Activated T-helper 2 cell treated with anti-CD3 and anti-CD28 coated beads, Interferon-gamma antibody, Interleukin-2, Interleukin-4, amounts not matched to agents 10 μg/mL and 5 μg/mL and 100 μg/mL, durations not matched to agents 14 hours and 24 hours and 36 hours (primary cell): ENCODE measurements around the gene LCOR. TPM values are rescaled to one million over a fixed set of nuclear protein-coding genes. Genes with fewer than 3 reads are reported as not detected.
"Not testable (repeated sequence)": the region's sequence is repeated elsewhere in the genome, so short reads cannot be mapped to it uniquely, and the experiment has no call there.

Experiments
- DNase-seq: peaks from one replicate; pipeline ENCODE4 v3.0.0; 2021; ENCODE audit warnings: low spot score
- H3K27ac Mint-ChIP-seq: one replicate; pipeline ENCODE4 v1.8.0; 2021; ENCODE audit warnings: mixed read lengths
- H3K27me3 Mint-ChIP-seq: one replicate; pipeline ENCODE4 v1.8.0; 2021; ENCODE audit warnings: low read depth, mixed read lengths
- H3K36me3 Mint-ChIP-seq: one replicate; pipeline ENCODE4 v1.8.0; 2021; ENCODE audit warnings: low read depth, mixed read lengths
- H3K4me1 Mint-ChIP-seq: one replicate; pipeline ENCODE4 v1.8.0; 2021; ENCODE audit warnings: low read depth, mixed read lengths
- H3K4me3 Mint-ChIP-seq: one replicate; pipeline ENCODE4 v1.8.0; 2021; ENCODE audit warnings: low read depth, mild to moderate bottlenecking, moderate library complexity, mixed read lengths
- H3K9me3 Mint-ChIP-seq: one replicate; pipeline ENCODE4 v1.8.0; 2021; ENCODE audit warnings: mixed read lengths
- intact Hi-C: fragments of 100-400 bp; cut with micrococcal nuclease; formaldehyde crosslinking; loops from one replicate; pipeline ENCODE4 v1.15.1; 2023
- total RNA-seq: library from RNA; stranded (reverse); gene quantifications from 2 replicates; pipeline ENCODE4 v1.2.3, GENCODE V29; 2022

LCOR gene
- total RNA-seq, 1 donor from 2014 or later, result 27.3 TPM

DNA sequence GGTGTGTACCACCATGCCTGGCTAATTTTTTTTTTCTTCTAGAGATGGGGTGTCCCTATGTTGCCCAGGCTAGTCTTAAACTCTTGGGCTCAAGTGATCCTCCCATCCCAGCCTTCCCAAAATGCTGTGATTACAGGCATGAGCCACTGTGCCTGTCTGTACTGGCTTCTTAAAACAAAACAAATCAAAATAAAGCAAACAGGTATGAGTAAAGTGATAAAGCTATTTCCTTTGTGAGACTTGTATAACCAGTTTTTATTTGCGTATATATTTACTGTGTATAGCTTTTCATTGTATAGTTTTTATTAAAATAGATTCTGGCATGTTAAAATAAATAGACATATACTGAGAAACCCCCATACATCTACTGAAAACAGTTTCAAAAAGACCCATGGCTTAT is 14.3 kb downstream of the LCOR start:
- peaks cover 13% of the 10 kb centered on the region for H3K4me1 Mint-ChIP-seq
- intact Hi-C loops, result no loop called here
- H3K27ac Mint-ChIP-seq, result no peak overlapping the region
- DNase-seq, result no peak
- H3K4me3 Mint-ChIP-seq, result no peak overlapping the region
- peaks cover 13% of the 10 kb centered on the region for H3K36me3 Mint-ChIP-seq
- H3K9me3 Mint-ChIP-seq, result no peaks in the 10 kb centered on the region
- no peaks in the 10 kb centered on the region for H3K27me3 Mint-ChIP-seq

DNA sequence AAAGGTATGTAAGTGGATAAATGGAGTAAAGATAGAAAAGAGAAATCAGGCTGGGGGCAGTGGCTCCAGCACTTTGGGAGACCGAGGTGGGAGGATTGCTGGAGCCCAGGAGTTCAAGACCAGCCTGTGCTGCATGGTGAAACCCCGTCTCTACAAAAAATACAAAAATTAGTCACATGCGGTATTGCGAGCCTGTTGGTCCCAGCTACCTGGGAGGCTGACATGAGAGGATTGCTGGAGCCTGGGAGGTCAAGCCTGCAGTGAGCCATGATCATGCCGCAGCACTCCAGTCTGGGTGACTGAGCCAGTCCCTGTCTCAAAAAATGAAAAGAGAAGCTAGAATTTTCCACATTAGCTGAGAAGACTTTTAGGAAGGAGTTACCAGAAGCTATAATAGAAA is 14.8 kb downstream of the LCOR start:
- intact Hi-C loops, result no loop called here
- H3K4me3 Mint-ChIP-seq, result no peak overlapping the region
- H3K27ac Mint-ChIP-seq, result no peak overlapping the region
- H3K9me3 Mint-ChIP-seq, result no peaks in the 10 kb centered on the region
- H3K27me3 Mint-ChIP-seq, result no peaks in the 10 kb centered on the region
- peaks cover 13% of the 10 kb centered on the region for H3K4me1 Mint-ChIP-seq
- H3K36me3 Mint-ChIP-seq, result peaks cover 15% of the 10 kb centered on the region
- DNase-seq, result no peak

DNA sequence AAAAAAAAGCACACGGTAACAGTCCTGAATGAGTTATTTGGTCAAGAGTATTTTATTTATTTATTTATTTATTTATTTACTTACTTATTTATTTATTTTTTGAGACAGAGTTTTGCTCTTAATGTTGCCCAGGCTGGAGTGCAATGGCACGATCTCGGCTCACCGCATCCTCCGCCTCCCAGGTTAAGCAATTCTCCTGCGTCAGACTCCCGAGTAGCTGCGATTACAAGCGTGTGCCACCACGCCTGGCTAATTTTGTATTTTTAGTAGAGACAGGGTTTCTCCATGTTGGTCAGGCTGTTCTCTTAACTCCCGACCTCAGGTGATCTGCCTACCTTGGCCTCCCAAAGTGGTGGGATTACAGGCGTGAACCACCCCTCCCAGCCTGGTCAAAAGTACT is 15.3 kb downstream of the LCOR start:
- H3K27ac Mint-ChIP-seq, DNase-seq, H3K4me3 Mint-ChIP-seq, H3K27me3 Mint-ChIP-seq, intact Hi-C loops, H3K9me3 Mint-ChIP-seq: not testable (repeated sequence)
- peaks cover 15% of the 10 kb centered on the region for H3K36me3 Mint-ChIP-seq
- peaks cover 13% of the 10 kb centered on the region for H3K4me1 Mint-ChIP-seq

- no peak for DNase-seq
- H3K36me3 Mint-ChIP-seq, result peaks cover 18% of the 10 kb centered on the region
- intact Hi-C loops, result no loop called here
- H3K4me1 Mint-ChIP-seq, result no peaks in the 10 kb centered on the region
- H3K27me3 Mint-ChIP-seq, result no peaks in the 10 kb centered on the region
- H3K27ac Mint-ChIP-seq, result no peak overlapping the region
- no peaks in the 10 kb centered on the region for H3K9me3 Mint-ChIP-seq
- no peak overlapping the region for H3K4me3 Mint-ChIP-seq
Measured at GRCh38 chr10:96850113-96850512, 18.0 kb downstream of the LCOR start.

- H3K4me1 Mint-ChIP-seq, result no peaks in the 10 kb centered on the region
- no peaks in the 10 kb centered on the region for H3K27me3 Mint-ChIP-seq
- no peak overlapping the region for H3K27ac Mint-ChIP-seq
- no peak overlapping the region for H3K4me3 Mint-ChIP-seq
- peaks cover 18% of the 10 kb centered on the region for H3K36me3 Mint-ChIP-seq
- intact Hi-C loops, result no loop called here
- no peak for DNase-seq
- H3K9me3 Mint-ChIP-seq, result no peaks in the 10 kb centered on the region
Measured at GRCh38 chr10:96850825-96851224, 18.7 kb downstream of the LCOR start.

GRCh38 chr10:96851281-96851680 is 19.2 kb downstream of the LCOR start:
- Mint-ChIP-seq H3K36me3 (peaks cover 18% of the 10 kb centered on the region), H3K27me3 (no peaks in the 10 kb centered on the region), H3K4me3 (no peak overlapping the region), H3K27ac (no peak overlapping the region), H3K9me3 (no peaks in the 10 kb centered on the region), H3K4me1 (no peaks in the 10 kb centered on the region)
- no peak for DNase-seq
- intact Hi-C loops, result no loop called here

DNA sequence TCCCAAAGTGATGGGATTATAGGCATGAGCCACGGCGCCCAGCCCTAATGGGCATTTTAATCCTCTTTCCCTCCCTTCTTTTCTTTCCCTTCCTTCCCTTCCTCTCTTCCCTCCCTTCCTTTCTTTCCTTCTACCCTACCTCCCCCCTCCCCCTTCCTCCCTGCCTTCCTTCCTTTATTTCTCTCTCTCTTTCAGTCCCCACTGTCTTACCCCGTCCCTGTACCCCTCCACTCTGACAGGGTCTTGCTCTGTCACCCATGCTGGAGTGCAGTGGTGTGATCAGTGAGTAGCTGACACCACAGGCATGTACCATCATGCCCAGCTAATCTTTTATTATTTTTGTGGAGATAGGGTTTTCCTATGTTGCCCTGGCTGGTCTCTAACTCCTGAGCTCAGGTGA is 24.2 kb downstream of the LCOR start:
- H3K36me3 Mint-ChIP-seq, result peaks cover 17% of the 10 kb centered on the region
- peaks cover 22% of the 10 kb centered on the region for H3K4me1 Mint-ChIP-seq
- DNase-seq, result no peak
- no peaks in the 10 kb centered on the region for H3K9me3 Mint-ChIP-seq
- H3K27me3 Mint-ChIP-seq, result no peaks in the 10 kb centered on the region
- intact Hi-C loops, result no loop called here
- H3K27ac Mint-ChIP-seq, result no peak overlapping the region
- no peak overlapping the region for H3K4me3 Mint-ChIP-seq

DNA sequence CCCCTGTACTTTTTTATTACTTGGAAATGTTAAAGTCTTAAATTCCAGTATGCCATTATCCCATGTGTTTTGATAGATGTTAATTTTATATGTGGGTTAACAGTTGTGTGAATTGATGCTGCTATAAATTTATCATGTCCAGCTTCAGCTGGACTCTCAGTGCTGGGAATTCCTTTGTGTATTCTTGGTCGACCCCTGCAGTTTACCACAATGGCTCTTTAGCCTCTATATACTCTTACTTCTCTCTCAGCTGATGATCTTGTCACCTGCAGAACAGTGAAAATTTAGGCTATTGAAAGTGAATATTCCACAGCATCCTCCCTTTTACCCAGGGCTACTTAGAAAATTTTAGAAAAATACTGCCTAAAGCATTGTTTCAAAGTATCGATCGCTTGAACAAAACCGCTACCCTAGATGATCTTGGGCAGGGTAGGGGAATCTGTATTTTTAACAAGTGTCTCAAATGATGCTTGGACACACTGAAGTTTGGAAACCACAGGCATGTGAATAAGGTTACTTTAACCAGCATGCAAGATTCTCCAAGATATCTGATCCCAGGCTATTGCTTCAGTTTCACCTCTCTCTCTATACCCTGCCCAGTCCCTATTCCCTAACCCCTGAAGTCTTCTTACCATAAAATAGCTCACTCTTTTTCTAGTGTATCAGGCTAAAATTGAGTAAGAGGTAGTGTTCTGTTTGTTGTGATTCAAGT is 25.4 kb downstream of the LCOR start:
- Mint-ChIP-seq H3K4me3 (no peak overlapping the region), H3K27me3 (no peaks in the 10 kb centered on the region), H3K36me3 (peaks cover 19% of the 10 kb centered on the region), H3K27ac (peak overlapping the region; percentile 38), H3K9me3 (no peaks in the 10 kb centered on the region), H3K4me1 (peaks cover 22% of the 10 kb centered on the region)
- DNase-seq, result no peak
- intact Hi-C loops, result no loop called here

GRCh38 chr10:96858038-96858705 is 26.1 kb downstream of the LCOR start:
- no peaks in the 10 kb centered on the region for H3K9me3 Mint-ChIP-seq
- DNase-seq, result no peak
- H3K27me3 Mint-ChIP-seq, result no peaks in the 10 kb centered on the region
- H3K27ac Mint-ChIP-seq, result peak overlapping the region; percentile 38
- intact Hi-C loops, result no loop called here
- H3K36me3 Mint-ChIP-seq, result peaks cover 19% of the 10 kb centered on the region
- no peak overlapping the region for H3K4me3 Mint-ChIP-seq
- peaks cover 22% of the 10 kb centered on the region for H3K4me1 Mint-ChIP-seq

- intact Hi-C loops, result no loop called here
- Mint-ChIP-seq H3K27me3 (no peaks in the 10 kb centered on the region), H3K9me3 (no peaks in the 10 kb centered on the region), H3K27ac (no peak overlapping the region), H3K4me1 (peaks cover 26% of the 10 kb centered on the region), H3K4me3 (no peak overlapping the region), H3K36me3 (peaks cover 24% of the 10 kb centered on the region)
- DNase-seq, result no peak
Measured at GRCh38 chr10:96858706-96859050, 26.6 kb downstream of the LCOR start.

DNA sequence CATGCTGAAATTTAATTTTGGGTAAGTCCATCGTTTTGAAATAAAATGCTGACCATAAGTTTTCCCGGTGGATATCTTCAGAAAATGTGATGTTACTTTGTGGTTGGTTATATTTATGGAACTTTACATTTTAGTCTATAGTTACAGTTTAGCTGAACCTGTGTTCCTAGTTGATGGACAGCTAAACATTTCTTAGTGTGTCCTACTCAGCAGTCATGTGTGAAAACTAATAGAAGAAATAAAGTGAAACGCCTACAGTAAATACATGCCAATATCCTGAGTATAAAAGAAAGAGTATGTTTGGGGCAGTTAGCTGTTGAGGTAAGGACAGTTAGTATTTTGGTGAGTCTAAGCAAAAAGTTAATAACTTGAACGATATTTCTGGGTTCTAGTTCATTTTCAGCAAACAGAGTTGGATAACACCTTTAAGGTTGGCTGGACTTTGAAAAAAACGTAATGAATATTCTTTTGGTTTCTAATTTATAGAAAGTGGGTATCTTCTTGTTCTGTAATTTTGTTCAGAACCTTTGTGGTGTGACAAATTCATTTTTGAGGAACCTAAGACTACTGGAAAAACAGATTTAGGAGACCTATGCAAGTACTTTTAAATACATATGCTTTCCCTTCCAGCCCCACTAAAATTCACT is 28.7 kb downstream of the LCOR start:
- Mint-ChIP-seq H3K27me3 (no peaks in the 10 kb centered on the region), H3K4me1 (peaks cover 39% of the 10 kb centered on the region), H3K9me3 (no peaks in the 10 kb centered on the region), H3K27ac (no peak overlapping the region), H3K36me3 (peaks cover 25% of the 10 kb centered on the region), H3K4me3 (no peak overlapping the region)
- intact Hi-C loops, result no loop called here
- no peak for DNase-seq

DNA sequence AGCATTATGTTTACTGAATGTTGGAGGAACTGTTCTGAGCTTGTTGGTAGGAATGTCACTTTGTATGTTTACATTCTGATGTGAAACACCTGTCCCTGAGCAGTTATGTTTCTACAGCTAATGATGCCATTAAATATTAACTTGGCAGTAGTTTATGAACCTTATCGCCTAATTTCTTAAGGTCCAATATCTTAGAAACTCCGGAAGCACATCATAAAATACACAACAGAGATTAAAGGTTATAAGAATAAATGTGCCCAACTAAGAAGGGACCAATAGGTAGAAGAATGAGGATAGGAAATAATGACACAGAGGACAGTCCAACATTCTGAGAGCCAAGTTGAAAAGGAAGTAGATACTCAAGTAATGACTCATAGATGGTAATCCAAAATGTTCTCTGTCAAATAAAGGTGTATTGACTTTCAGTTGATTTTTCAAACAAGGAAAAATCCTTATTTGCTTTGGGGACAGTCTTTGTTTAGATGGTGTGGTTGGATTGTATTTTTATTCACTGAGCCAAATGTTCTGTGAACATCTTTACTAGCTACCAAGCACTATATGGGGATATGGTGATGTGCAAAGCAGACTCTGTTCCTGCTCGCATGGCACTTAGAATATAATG is 31.9 kb downstream of the LCOR start:
- DNase-seq, result no peak
- Mint-ChIP-seq H3K27ac (peak overlapping the region; percentile 58), H3K4me3 (no peak overlapping the region), H3K36me3 (peaks cover 23% of the 10 kb centered on the region), H3K9me3 (no peaks in the 10 kb centered on the region), H3K27me3 (no peaks in the 10 kb centered on the region), H3K4me1 (peaks cover 21% of the 10 kb centered on the region)
- intact Hi-C loops, result loop anchor here (2.0 kb wide), 2 partner anchors 27 to 33 kb away; no protein-coding TSS in a partner anchor

GRCh38 chr10:96873086-96873485 is 41.0 kb downstream of the LCOR start:
- Mint-ChIP-seq H3K27me3 (no peaks in the 10 kb centered on the region), H3K9me3 (no peaks in the 10 kb centered on the region), H3K4me1 (peaks cover 18% of the 10 kb centered on the region), H3K27ac (peak overlapping the region; percentile 24), H3K4me3 (no peak overlapping the region), H3K36me3 (peaks cover 14% of the 10 kb centered on the region)
- DNase-seq, result no peak
- intact Hi-C loops, result no loop called here
